H1 (cell line): ENCODE measurements around the gene FRMD3. TPM values are rescaled to one million over a fixed set of nuclear protein-coding genes. Genes with fewer than 3 reads are reported as not detected.

ENCODE experiments used
- CTCF ChIA-PET: fragments of 300-600 bp; sonication (Branson Sonifier 250); formaldehyde crosslinking; loops from one replicate; lab custom pipeline; 2021; ENCODE audit not compliant: partially characterized antibody; lab: Charles Lee
- POLR2A ChIA-PET: fragments of 300-600 bp; sonication (Branson Sonifier 250); formaldehyde crosslinking; loops from one replicate; lab custom pipeline; 2021; ENCODE audit warnings: inconsistent platforms; ENCODE audit not compliant: partially characterized antibody; lab: Charles Lee
- DNase-seq, 2 experiments: peaks; one replicate each; pipeline versions ENCODE4 v3.0.0 to v3.0.0-alpha.2; 2010 to 2022; ENCODE audit warnings: low spot score in 2 of 2, low read depth in 1 of 2, mixed read lengths in 1 of 2
- FAIRE-seq: peaks from 2 replicates; lab custom pipeline; 2011; peaks lifted over from hg19 to GRCh38; lab: Jason Lieb, UNC
- H2AFZ ChIP-seq: 2 replicates; pipeline ENCODE4 v1.8.1; 2012; ENCODE audit warnings: low read length, inconsistent platforms
- H2AK5ac ChIP-seq: 2 replicates; pipeline ENCODE4 v1.6.1; 2013; ENCODE audit warnings: low read depth, low read length
- H2BK120ac ChIP-seq: replicated peaks from 2 replicates; pipeline ENCODE3; 2013; ENCODE audit warnings: low read depth, low read length, inconsistent platforms
- H2BK12ac ChIP-seq: 2 replicates; pipeline ENCODE4 v1.6.1; 2013; ENCODE audit warnings: low read depth, low read length
- H2BK15ac ChIP-seq: 2 replicates; pipeline ENCODE4 v1.6.1; 2013; ENCODE audit warnings: low read length
- H2BK20ac ChIP-seq: 2 replicates; pipeline ENCODE4 v1.6.1; 2013; ENCODE audit warnings: low read length
- H2BK5ac ChIP-seq: 2 replicates; pipeline ENCODE4 v1.6.1; 2013; ENCODE audit warnings: low read depth, low read length
- H3K14ac ChIP-seq: 2 replicates; pipeline ENCODE4 v1.6.1; 2013; ENCODE audit warnings: inconsistent platforms; ENCODE audit not compliant: insufficient read length
- H3K18ac ChIP-seq: 2 replicates; pipeline ENCODE4 v1.6.1; 2013; ENCODE audit warnings: low read length; ENCODE audit errors: extremely low read depth
- H3K23ac ChIP-seq: 2 replicates; pipeline ENCODE4 v1.6.1; 2013; ENCODE audit warnings: inconsistent platforms; ENCODE audit not compliant: insufficient read length
- H3K23me2 ChIP-seq: 2 replicates; pipeline ENCODE4 v1.6.1; 2013; ENCODE audit warnings: low read depth, low read length
- H3K27ac ChIP-seq: 2 replicates; pipeline ENCODE4 v1.6.1; 2011; ENCODE audit warnings: low read depth, low read length, inconsistent platforms
- H3K27me3 ChIP-seq, 4 experiments: replicated peaks in 1 of 4; 1 replicate in 1 of 4; 2 replicates in 3 of 4; pipeline versions ENCODE4 v1.6.1 to v1.8.1; 2011 to 2013; ENCODE audit warnings: low read length in 3 of 4, mild to moderate bottlenecking in 3 of 4, inconsistent platforms in 2 of 4, mixed read lengths in 2 of 4, moderate library complexity in 1 of 4; ENCODE audit not compliant: control insufficient read depth in 3 of 4, insufficient read depth in 3 of 4; ENCODE audit errors: extremely low read depth in 1 of 4
- H3K36me3 ChIP-seq, 4 experiments: 2 replicates each; pipeline versions ENCODE4 v1.6.1 to v1.8.1; 2011 to 2013; ENCODE audit warnings: mild to moderate bottlenecking in 4 of 4, low read length in 3 of 4, moderate library complexity in 2 of 4, control low read depth in 1 of 4, inconsistent platforms in 1 of 4; ENCODE audit not compliant: insufficient read depth in 4 of 4, control insufficient read depth in 2 of 4
- H3K4ac ChIP-seq: replicated peaks from 2 replicates; pipeline ENCODE3; 2013; ENCODE audit warnings: low read length, low read depth, mixed read lengths, inconsistent platforms; ENCODE audit not compliant: insufficient read length
- H3K4me1 ChIP-seq, 4 experiments: replicated peaks in 1 of 4; 1 replicate in 1 of 4; 2 replicates in 3 of 4; pipeline versions ENCODE4 v1.6.1 to v1.8.1; 2011 to 2013; ENCODE audit warnings: low read length in 3 of 4, inconsistent platforms in 2 of 4, mixed read lengths in 1 of 4; ENCODE audit not compliant: insufficient read depth in 4 of 4, control insufficient read depth in 3 of 4
- H3K4me2 ChIP-seq, 2 experiments: 2 replicates each; pipeline versions ENCODE4 v1.6.1 to v1.8.1; 2011 to 2013; ENCODE audit warnings: low read depth in 2 of 2, low read length in 2 of 2, control low read depth in 1 of 2, inconsistent platforms in 1 of 2, mild to moderate bottlenecking in 1 of 2; ENCODE audit not compliant: insufficient read depth in 1 of 2
- H3K4me3 ChIP-seq, 4 experiments: fragments of 200-600, 300-600 bp in 1 of 4; sonication (generic), shearing (Covaris generic), sonication (Bioruptor Twin) in 1 of 4; 2 replicates each; pipeline versions ENCODE4 v1.5.1 to v1.8.1; 2011 to 2016; ENCODE audit warnings: low read length in 4 of 4, low read depth in 3 of 4, control low read depth in 2 of 4, inconsistent platforms in 2 of 4, mild to moderate bottlenecking in 2 of 4, mixed read lengths in 1 of 4, moderate library complexity in 1 of 4; ENCODE audit not compliant: insufficient read depth in 2 of 4; ENCODE audit errors: extremely low read depth in 1 of 4
- H3K56ac ChIP-seq: replicated peaks from 2 replicates; pipeline ENCODE3; 2013; ENCODE audit warnings: low read depth, mild to moderate bottlenecking, mixed read lengths, low read length, inconsistent platforms; ENCODE audit not compliant: insufficient read length
- H3K79me1 ChIP-seq: 2 replicates; pipeline ENCODE4 v1.6.1; 2013; ENCODE audit warnings: low read depth, low read length, control low read depth
- H3K79me2 ChIP-seq, 2 experiments: 2 replicates each; pipeline versions ENCODE4 v1.6.1 to v1.8.1; 2012 to 2013; ENCODE audit warnings: low read length in 2 of 2, mild to moderate bottlenecking in 2 of 2, inconsistent platforms in 1 of 2; ENCODE audit not compliant: insufficient read depth in 2 of 2, control insufficient read depth in 1 of 2
- H3K9ac ChIP-seq, 4 experiments: replicated peaks in 1 of 4; 1 replicate in 1 of 4; 2 replicates in 3 of 4; pipeline versions ENCODE4 v1.6.1 to v1.8.1; 2011 to 2013; ENCODE audit warnings: low read depth in 3 of 4, low read length in 3 of 4, control low read depth in 2 of 4, mild to moderate bottlenecking in 2 of 4, moderate library complexity in 2 of 4, inconsistent platforms in 1 of 4; ENCODE audit errors: extremely low read depth in 1 of 4
- H3K9me3 ChIP-seq, 2 experiments: 2 replicates each; pipeline versions ENCODE4 v1.6.1 to v1.8.1; 2012 to 2013; ENCODE audit warnings: mild to moderate bottlenecking in 2 of 2, moderate library complexity in 2 of 2, control low read depth in 1 of 2, inconsistent platforms in 1 of 2, low read depth in 1 of 2, low read length in 1 of 2, mixed read lengths in 1 of 2; ENCODE audit not compliant: insufficient read depth in 2 of 2
- H4K20me1 ChIP-seq, 2 experiments: replicated peaks in 1 of 2; 2 replicates each; pipeline versions ENCODE3 to v1.8.1; 2011 to 2013; ENCODE audit warnings: inconsistent platforms in 2 of 2, low read length in 2 of 2, mild to moderate bottlenecking in 1 of 2; ENCODE audit not compliant: insufficient read depth in 2 of 2, control insufficient read depth in 1 of 2
- H4K5ac ChIP-seq: 2 replicates; pipeline ENCODE4 v1.6.1; 2013; ENCODE audit warnings: low read length, low read depth, mixed read lengths, inconsistent platforms; ENCODE audit not compliant: insufficient read length
- H4K8ac ChIP-seq: 2 replicates; pipeline ENCODE4 v1.8.0; 2013; ENCODE audit warnings: mild to moderate bottlenecking, moderate library complexity, low read length, inconsistent platforms; ENCODE audit not compliant: insufficient read depth; ENCODE audit errors: extremely low read depth
- H4K91ac ChIP-seq: replicated peaks from 2 replicates; pipeline ENCODE3; 2013; ENCODE audit warnings: low read length, mixed read lengths, inconsistent platforms; ENCODE audit not compliant: insufficient read length
- CEBPB ChIP-seq: IDR thresholded peaks from 2 replicates; pipeline ENCODE4 v1.6.1; 2012; ENCODE audit warnings: low read depth, low read length
- E2F6 ChIP-seq: IDR thresholded peaks from 2 replicates; pipeline ENCODE4 v1.6.1; 2012; ENCODE audit warnings: inconsistent platforms
- EP300 ChIP-seq, 2 experiments: IDR thresholded peaks; 1 replicate in 1 of 2; 2 replicates in 1 of 2; pipeline ENCODE4 v1.6.1; 2011 to 2012; ENCODE audit warnings: low read depth in 2 of 2, low read length in 2 of 2, mild to moderate bottlenecking in 2 of 2, borderline replicate concordance in 1 of 2, inconsistent platforms in 1 of 2, moderate library complexity in 1 of 2
- SIRT6 ChIP-seq: IDR thresholded peaks from one replicate; pipeline ENCODE4 v1.7.1; 2012; ENCODE audit warnings: low read length, inconsistent platforms
- TAF7 ChIP-seq: optimal IDR thresholded peaks from 2 replicates; pipeline ENCODE3; 2011; ENCODE audit warnings: low read depth, mild to moderate bottlenecking, inconsistent platforms, low read length, moderate library complexity, borderline replicate concordance
- TBP ChIP-seq: IDR thresholded peaks from 2 replicates; pipeline ENCODE4 v1.6.1; 2011; ENCODE audit warnings: low read depth, low read length, improper control_type of control experiment
- WGBS, 2 experiments: shearing (Covaris generic) in 1 of 2; methylation state at CpG; one replicate each; pipeline versions ENCODE4 v1.1.6 to v1.1.7; 2013 to 2015; ENCODE audit warnings: low lambda C conversion rate in 2 of 2, mixed read lengths in 2 of 2, inconsistent platforms in 1 of 2, low coverage in 1 of 2, missing lambda C conversion rate in 1 of 2; ENCODE audit not compliant: insufficient replicate concordance in 2 of 2, insufficient coverage in 1 of 2, insufficient read length in 1 of 2; ENCODE audit errors: extremely low coverage in 1 of 2, missing lambda C conversion rate in 1 of 2; 5-methylcytosine and 5-hydroxymethylcytosine counted together
- polyA plus RNA-seq, 7 experiments: library from polyadenylated mRNA; depleted of rRNA in 3 of 7; stranded (reverse) in 5 of 7; unstranded in 2 of 7; fragments of >200 nt in 5 of 7; fragments of 200-250 nt in 2 of 7; gene quantifications; 1 replicate in 5 of 7; 2 replicates in 1 of 7; 4 replicates in 1 of 7; pipeline versions ENCODE4 v1.2.1 to v1.2.3, GENCODE V29; 2011 to 2013; ENCODE audit warnings: missing spikeins in 2 of 7, mixed read lengths in 2 of 7
- total RNA-seq: library from RNA; stranded (reverse); fragmentation: NEBNext Ultra II Directional; extraction: Animal tissue kit (Norgen Biotek cat#: 25700); gene quantifications from 2 replicates; pipeline ENCODE4 v1.2.1, GENCODE V29; 2021

The FRMD3 gene
- total and polyA plus RNA-seq, 2 of the 8 experiments (the other 6 are each of a cell fraction or from before 2014, with no cell fraction given): 0.15 to 1.4 TPM

GRCh38 chr9:83569326-83569725 is 31.1 kb upstream of the FRMD3 start:
- H3K4ac ChIP-seq: no peak overlapping the region
- no peak for FAIRE-seq
- H3K14ac ChIP-seq: no peak overlapping the region
- H3K23ac ChIP-seq: no peak overlapping the region
- H3K27me3 ChIP-seq: no peaks in the 10 kb centered on the region
- H3K4me3 ChIP-seq: no peak overlapping the region
- no peak overlapping the region for H3K56ac ChIP-seq
- no peaks in the 10 kb centered on the region for H4K20me1 ChIP-seq
- H3K4me1 ChIP-seq: no peaks in the 10 kb centered on the region
- no peaks in the 10 kb centered on the region for H3K23me2 ChIP-seq
- H3K27ac ChIP-seq: no peak overlapping the region
- no peak for DNase-seq
- H4K8ac ChIP-seq: no peak overlapping the region
- no peak overlapping the region for H2AFZ ChIP-seq
- H3K18ac ChIP-seq: no peak overlapping the region
- ChIA-PET POLR2A (no interaction called here), CTCF (interaction anchor here (1.0 to 1.5 kb wide), 3 partner anchors 25 to 79 kb away, joined by 3 to 7 read pairs (median 4); no protein-coding TSS in a partner anchor)
- H3K36me3 ChIP-seq: no peaks in the 10 kb centered on the region; a peak in 1 of 8 replicates
- no peak overlapping the region for H2BK12ac ChIP-seq
- H3K9ac ChIP-seq: no peak overlapping the region
- no peak overlapping the region for H4K91ac ChIP-seq
- H2BK5ac ChIP-seq: no peak overlapping the region
- peaks cover 2 to 7% of the 10 kb centered on the region in 2 experiments; a peak in 1 of 4 replicates for H3K9me3 ChIP-seq
- H2BK15ac ChIP-seq: no peak overlapping the region
- no peaks in the 10 kb centered on the region for H3K79me2 ChIP-seq
- WGBS, 2 experiments: 73% methylated on average over 2 of the region's 2 CpGs; no CpG with 5 or more reads in 1 of the 2 experiments
- H3K79me1 ChIP-seq: no peaks in the 10 kb centered on the region
- TF ChIP-seq E2F6: no peak
- no peak for TF ChIP-seq CEBPB
- TF ChIP-seq TBP: no peak
- TF ChIP-seq TAF7: no peak
- no peak for TF ChIP-seq SIRT6
- TF ChIP-seq EP300 (IDR thresholded peaks at IDR 0.05; ENCODE audit: borderline replicate concordance in 1 of 2, low read depth in 2 of 2, low read length in 2 of 2): no peak
- H4K5ac ChIP-seq: no peak overlapping the region
- H3K4me2 ChIP-seq: no peak overlapping the region
- no peak overlapping the region for H2BK20ac ChIP-seq
- no peak overlapping the region for H2AK5ac ChIP-seq
- H2BK120ac ChIP-seq: no peak overlapping the region
